GM12801 (cell line): ENCODE measurements around the gene SLAMF1.

Experiments used
- CTCF ChIP-seq: IDR thresholded peaks from one replicate; pipeline ENCODE4 v1.5.1; 2011; ENCODE audit warnings: control low read depth; ENCODE audit not compliant: insufficient read length; ENCODE audit errors: extremely low read depth

Gene SLAMF1

GRCh38 chr1:160676869-160677597, 30.2 kb upstream of the SLAMF1 start:
- TF ChIP-seq CTCF: no peak

- TF ChIP-seq CTCF: no peak
These were observed 29.0 kb upstream of the SLAMF1 start for GRCh38 chr1:160675641-160676410.

GRCh38 chr1:160674415-160674814, 27.6 kb upstream of the SLAMF1 start:
- no peak for TF ChIP-seq CTCF

GRCh38 chr1:160672789-160673695, 26.2 kb upstream of the SLAMF1 start:
- TF ChIP-seq CTCF: no peak

- TF ChIP-seq CTCF: no peak
These were observed 25.0 kb upstream of the SLAMF1 start for GRCh38 chr1:160671603-160672517.

- no peak for TF ChIP-seq CTCF
These were observed 23.9 kb upstream of the SLAMF1 start for GRCh38 chr1:160670701-160671100.
